HepG2 (cell line): ENCODE measurements around the gene LSM10. TPM values are rescaled to one million over a fixed set of nuclear protein-coding genes. Genes with fewer than 3 reads are reported as not detected.

Experiments used
- ATAD3A ChIP-seq: sonication (generic); formaldehyde crosslinking; IDR thresholded peaks from 2 replicates; pipeline ENCODE4 v1.4.0; 2020; ENCODE audit warnings: missing genetic modification reagents
- BORCS8-MEF2B ChIP-seq: sonication (generic); formaldehyde crosslinking; IDR thresholded peaks from 2 replicates; pipeline ENCODE4 v1.8.0; 2022; ENCODE audit warnings: mild to moderate bottlenecking, missing genetic modification reagents
- ETV5 ChIP-seq: IDR thresholded peaks from 2 replicates; pipeline ENCODE4 v1.6.1; 2018; ENCODE audit warnings: missing biosample characterization, missing genetic modification reagents, inconsistent platforms, borderline replicate concordance
- KDM6A ChIP-seq: IDR thresholded peaks from 2 replicates; pipeline ENCODE4 v1.6.1; 2016; ENCODE audit warnings: low read depth
- KMT2A ChIP-seq: sonication (generic); formaldehyde crosslinking; IDR thresholded peaks from 2 replicates; pipeline ENCODE4 v1.4.0; 2020; ENCODE audit warnings: missing genetic modification reagents
- NONO ChIP-seq, 2 experiments: fragments of 450-650 bp in 1 of 2; sonication (generic) in 1 of 2; formaldehyde crosslinking in 1 of 2; IDR thresholded peaks in 1 of 2; conservative IDR thresholded peaks in 1 of 2; 2 replicates each; pipeline versions ENCODE4 v1.6.1 to v1.8.0; 2017 to 2022; ENCODE audit warnings: mild to moderate bottlenecking in 1 of 2, missing genetic modification reagents in 1 of 2, moderate library complexity in 1 of 2
- NR2F6 ChIP-seq, 2 experiments: IDR thresholded peaks; 2 replicates each; pipeline ENCODE4 v1.6.1; 2016; ENCODE audit warnings: antibody characterized with exemption in 1 of 2, mild to moderate bottlenecking in 1 of 2
- ONECUT2 ChIP-seq: sonication (generic); formaldehyde crosslinking; IDR thresholded peaks from 2 replicates; pipeline ENCODE4 v1.4.0; 2020; ENCODE audit warnings: missing genetic modification reagents
- PCBP1 ChIP-seq: fragments of 200-400 bp; formaldehyde crosslinking; IDR thresholded peaks from 2 replicates; pipeline ENCODE4 v1.6.1; 2017; ENCODE audit warnings: mild to moderate bottlenecking, low read depth, low read length, borderline replicate concordance
- RARG ChIP-seq: sonication (generic); formaldehyde crosslinking; IDR thresholded peaks from 2 replicates; pipeline ENCODE4 v1.4.0; 2020; ENCODE audit warnings: low read depth, mild to moderate bottlenecking, missing genetic modification reagents
- REPIN1 ChIP-seq: sonication (generic); formaldehyde crosslinking; IDR thresholded peaks from 2 replicates; pipeline ENCODE4 v1.8.0; 2022; ENCODE audit warnings: missing genetic modification reagents, low read depth, mild to moderate bottlenecking, borderline replicate concordance
- SP140L ChIP-seq: sonication (generic); formaldehyde crosslinking; IDR thresholded peaks from 2 replicates; pipeline ENCODE4 v1.4.0; 2020; ENCODE audit warnings: missing genetic modification reagents, borderline replicate concordance
- SP2 ChIP-seq: sonication (generic); formaldehyde crosslinking; IDR thresholded peaks from 2 replicates; pipeline ENCODE4 v1.5.1; 2020; ENCODE audit warnings: mild to moderate bottlenecking, missing genetic modification reagents
- ZNF160 ChIP-seq: sonication (generic); formaldehyde crosslinking; IDR thresholded peaks from 2 replicates; pipeline ENCODE4 v1.8.0; 2022; ENCODE audit warnings: mild to moderate bottlenecking, inconsistent platforms, missing genetic modification reagents
- ZNF547 ChIP-seq: sonication (generic); formaldehyde crosslinking; IDR thresholded peaks from 2 replicates; pipeline ENCODE4 v1.5.1; 2020; ENCODE audit warnings: mild to moderate bottlenecking, missing genetic modification reagents
- ZNF720 ChIP-seq: sonication (generic); formaldehyde crosslinking; IDR thresholded peaks from 2 replicates; pipeline ENCODE4 v1.4.0; 2020; ENCODE audit warnings: missing genetic modification reagents
- ZNF772 ChIP-seq: sonication (generic); formaldehyde crosslinking; IDR thresholded peaks from 2 replicates; pipeline ENCODE4 v1.5.0; 2020; ENCODE audit warnings: mild to moderate bottlenecking, missing genetic modification reagents
- polyA plus RNA-seq, 8 experiments: library from polyadenylated mRNA; depleted of rRNA in 3 of 8; stranded (reverse) in 7 of 8; unstranded in 1 of 8; fragments of >200 nt; fragmentation: Illumina TruSeq in 4 of 8; extraction: Trizol in 4 of 8; gene quantifications; 2 replicates each; pipeline versions ENCODE4 v1.2.1 to v1.2.3, GENCODE V29; 2011 to 2016; ENCODE audit warnings: low read depth in 4 of 8, missing spikeins in 1 of 8, mixed read lengths in 1 of 8; ENCODE audit not compliant: insufficient read depth in 1 of 8
- total RNA-seq, 5 experiments: library from RNA; depleted of rRNA; stranded (reverse); fragments of >200 nt; fragmentation: Illumina TruSeq; extraction: Trizol; gene quantifications; 2 replicates each; pipeline ENCODE4 v1.2.3, GENCODE V29; 2016; ENCODE audit warnings: low read depth in 1 of 5
- TF ChIP-seq, protein P1 (sequence below): sonication (generic); formaldehyde crosslinking; IDR thresholded peaks from 2 replicates; pipeline ENCODE4 v1.4.0; 2020; ENCODE audit warnings: missing genetic modification reagents
- TF ChIP-seq, protein P2 (sequence below): sonication (generic); formaldehyde crosslinking; IDR thresholded peaks from 2 replicates; pipeline ENCODE4 v1.5.0; 2020; ENCODE audit warnings: missing genetic modification reagents, mild to moderate bottlenecking, borderline replicate concordance
- TF ChIP-seq, protein P3 (sequence below): sonication (generic); formaldehyde crosslinking; conservative IDR thresholded peaks from 2 replicates; pipeline ENCODE4 v1.8.0; 2022; ENCODE audit warnings: mild to moderate bottlenecking, moderate library complexity, missing genetic modification reagents
- TF ChIP-seq, protein P4 (sequence below): sonication (generic); formaldehyde crosslinking; IDR thresholded peaks from 2 replicates; pipeline ENCODE4 v1.5.0; 2020; ENCODE audit warnings: missing genetic modification reagents, mild to moderate bottlenecking, borderline replicate concordance
- TF ChIP-seq, protein P5 (sequence below): sonication (generic); formaldehyde crosslinking; IDR thresholded peaks from 2 replicates; pipeline ENCODE4 v1.8.0; 2022; ENCODE audit warnings: mild to moderate bottlenecking, missing genetic modification reagents, borderline replicate concordance

LSM10 gene
- total and polyA plus RNA-seq, 2 of the 13 experiments (the other 11 are each of a cell fraction or from before 2014, with no cell fraction given) = 14.0 to 52.0 TPM

DNA sequence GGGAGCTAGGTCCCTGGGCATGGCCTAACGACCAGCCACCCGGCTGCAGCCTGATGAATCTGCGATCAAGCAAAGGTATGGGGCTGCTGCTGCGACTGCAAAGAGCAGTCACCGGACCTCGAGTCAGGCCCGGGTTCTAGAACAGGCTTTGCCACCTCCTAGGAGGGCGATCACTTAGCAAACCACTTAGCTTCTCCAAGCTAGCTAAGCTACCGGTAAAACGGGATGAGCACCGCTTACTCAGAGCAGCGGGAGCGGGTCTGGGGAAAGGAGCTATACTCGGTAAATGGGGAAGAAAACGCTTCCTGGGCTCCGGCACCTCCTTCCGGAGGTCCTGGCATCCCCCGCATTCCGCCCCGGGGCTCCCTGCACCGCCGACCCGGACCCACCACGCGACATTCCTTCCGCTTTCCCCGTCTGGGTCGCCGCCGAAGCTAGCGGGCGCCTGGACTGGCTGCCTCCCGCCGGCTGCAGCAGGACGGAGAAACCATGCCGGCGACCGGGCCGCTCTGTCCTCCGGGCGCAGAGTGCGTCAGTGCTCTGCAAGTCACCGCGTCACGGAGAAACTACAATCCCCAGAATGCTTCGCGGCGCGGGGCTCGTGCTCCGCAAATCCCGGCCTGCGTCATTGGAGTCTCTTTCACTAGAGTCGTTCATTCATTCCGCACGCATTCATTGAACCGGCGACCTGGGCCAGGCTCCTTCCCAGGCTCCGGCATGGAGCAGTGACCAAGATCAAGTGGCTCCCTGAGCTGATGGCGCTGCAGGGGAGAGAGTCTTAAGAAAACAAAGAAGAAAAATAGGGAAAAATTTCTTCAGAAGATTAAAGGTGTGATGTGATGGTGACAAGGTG, at the start of gene LSM10 (continued):
- TF ChIP-seq, protein P1, sequence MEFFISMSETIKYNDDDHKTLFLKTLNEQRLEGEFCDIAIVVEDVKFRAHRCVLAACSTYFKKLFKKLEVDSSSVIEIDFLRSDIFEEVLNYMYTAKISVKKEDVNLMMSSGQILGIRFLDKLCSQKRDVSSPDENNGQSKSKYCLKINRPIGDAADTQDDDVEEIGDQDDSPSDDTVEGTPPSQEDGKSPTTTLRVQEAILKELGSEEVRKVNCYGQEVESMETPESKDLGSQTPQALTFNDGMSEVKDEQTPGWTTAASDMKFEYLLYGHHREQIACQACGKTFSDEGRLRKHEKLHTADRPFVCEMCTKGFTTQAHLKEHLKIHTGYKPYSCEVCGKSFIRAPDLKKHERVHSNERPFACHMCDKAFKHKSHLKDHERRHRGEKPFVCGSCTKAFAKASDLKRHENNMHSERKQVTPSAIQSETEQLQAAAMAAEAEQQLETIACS (CRISPR knock-in tag) = 0 out of 2 replicates have a peak, but pooled peaks have one; percentile 30
- TF ChIP-seq PCBP1 (no peak), KDM6A (CRISPR knock-in tag) (0 out of 2 replicates have a peak, but pooled peaks have one; percentile 17), ONECUT2 (CRISPR knock-in tag) (no peak), BORCS8-MEF2B (CRISPR knock-in tag) (0 out of 2 replicates have a peak, but pooled peaks have one; percentile 47), KMT2A (CRISPR knock-in tag) (peak; percentile 71; the same call in 1 of the 2 replicates), SP2 (CRISPR knock-in tag) (peak; percentile 32; the same call in 1 of the 2 replicates), ZNF547 (CRISPR knock-in tag) (0 out of 2 replicates have a peak, but pooled peaks have one; percentile 61), REPIN1 (CRISPR knock-in tag) (peak; percentile 66; the same call in 1 of the 2 replicates), ZNF772 (peak; percentile 80), ATAD3A (no peak), NONO (IDR thresholded peaks at IDR 0.05) (no peak), NONO (CRISPR knock-in tag; conservative IDR thresholded peaks at IDR 0.05) (peak; percentile 90), ETV5 (CRISPR knock-in tag) (0 out of 2 replicates have a peak, but pooled peaks have one; percentile 17), NR2F6 (IDR thresholded peaks at IDR 0.05) (no peak), NR2F6 (CRISPR knock-in tag; IDR thresholded peaks at IDR 0.05) (peak; percentile 23; the same call in 1 of the 2 replicates), SP140L (no peak), RARG (CRISPR knock-in tag) (no peak), ZNF160 (CRISPR knock-in tag) (peak; percentile 43; the same call in 1 of the 2 replicates), ZNF720 (CRISPR knock-in tag) (no peak)
- TF ChIP-seq, protein P2, sequence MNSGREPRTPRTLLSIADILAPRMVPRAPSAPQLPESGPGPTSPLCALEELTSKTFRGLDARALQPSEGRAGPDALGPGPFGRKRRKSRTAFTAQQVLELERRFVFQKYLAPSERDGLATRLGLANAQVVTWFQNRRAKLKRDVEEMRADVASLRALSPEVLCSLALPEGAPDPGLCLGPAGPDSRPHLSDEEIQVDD (CRISPR knock-in tag) = 0 out of 2 replicates have a peak, but pooled peaks have one; percentile 12
- TF ChIP-seq, protein P3, sequence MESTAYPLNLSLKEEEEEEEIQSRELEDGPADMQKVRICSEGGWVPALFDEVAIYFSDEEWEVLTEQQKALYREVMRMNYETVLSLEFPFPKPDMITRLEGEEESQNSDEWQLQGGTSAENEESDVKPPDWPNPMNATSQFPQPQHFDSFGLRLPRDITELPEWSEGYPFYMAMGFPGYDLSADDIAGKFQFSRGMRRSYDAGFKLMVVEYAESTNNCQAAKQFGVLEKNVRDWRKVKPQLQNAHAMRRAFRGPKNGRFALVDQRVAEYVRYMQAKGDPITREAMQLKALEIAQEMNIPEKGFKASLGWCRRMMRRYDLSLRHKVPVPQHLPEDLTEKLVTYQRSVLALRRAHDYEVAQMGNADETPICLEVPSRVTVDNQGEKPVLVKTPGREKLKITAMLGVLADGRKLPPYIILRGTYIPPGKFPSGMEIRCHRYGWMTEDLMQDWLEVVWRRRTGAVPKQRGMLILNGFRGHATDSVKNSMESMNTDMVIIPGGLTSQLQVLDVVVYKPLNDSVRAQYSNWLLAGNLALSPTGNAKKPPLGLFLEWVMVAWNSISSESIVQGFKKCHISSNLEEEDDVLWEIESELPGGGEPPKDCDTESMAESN (CRISPR knock-in tag) = peak; percentile 71; the same call in 1 of the 2 replicates
- TF ChIP-seq, protein P4, sequence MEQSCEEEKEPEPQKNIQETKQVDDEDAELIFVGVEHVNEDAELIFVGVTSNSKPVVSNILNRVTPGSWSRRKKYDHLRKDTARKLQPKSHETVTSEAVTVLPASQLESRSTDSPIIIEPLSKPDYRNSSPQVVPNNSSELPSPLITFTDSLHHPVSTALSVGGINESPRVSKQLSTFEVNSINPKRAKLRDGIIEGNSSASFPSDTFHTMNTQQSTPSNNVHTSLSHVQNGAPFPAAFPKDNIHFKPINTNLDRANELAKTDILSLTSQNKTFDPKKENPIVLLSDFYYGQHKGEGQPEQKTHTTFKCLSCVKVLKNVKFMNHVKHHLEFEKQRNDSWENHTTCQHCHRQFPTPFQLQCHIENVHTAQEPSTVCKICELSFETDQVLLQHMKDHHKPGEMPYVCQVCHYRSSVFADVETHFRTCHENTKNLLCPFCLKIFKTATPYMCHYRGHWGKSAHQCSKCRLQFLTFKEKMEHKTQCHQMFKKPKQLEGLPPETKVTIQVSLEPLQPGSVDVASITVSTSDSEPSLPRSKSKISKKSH (CRISPR knock-in tag) = 0 out of 2 replicates have a peak, but pooled peaks have one; percentile 40
- TF ChIP-seq, protein P5, sequence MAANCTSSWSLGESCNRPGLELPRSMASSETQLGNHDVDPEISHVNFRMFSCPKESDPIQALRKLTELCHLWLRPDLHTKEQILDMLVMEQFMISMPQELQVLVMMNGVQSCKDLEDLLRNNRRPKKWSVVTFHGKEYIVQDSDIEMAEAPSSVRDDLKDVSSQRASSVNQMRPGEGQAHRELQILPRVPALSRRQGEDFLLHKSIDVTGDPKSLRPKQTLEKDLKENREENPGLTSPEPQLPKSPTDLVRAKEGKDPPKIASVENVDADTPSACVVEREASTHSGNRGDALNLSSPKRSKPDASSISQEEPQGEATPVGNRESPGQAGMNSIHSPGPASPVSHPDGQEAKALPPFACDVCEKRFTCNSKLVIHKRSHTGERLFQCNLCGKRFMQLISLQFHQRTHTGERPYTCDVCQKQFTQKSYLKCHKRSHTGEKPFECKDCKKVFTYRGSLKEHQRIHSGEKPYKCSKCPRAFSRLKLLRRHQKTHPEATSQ (CRISPR knock-in tag) = no peak
